A549 (cell line): ENCODE results near the gene PDX1. TPM values are rescaled to one million over a fixed set of nuclear protein-coding genes. Genes with fewer than 3 reads are reported as not detected.

ENCODE experiments used
- ATAC-seq, 2 experiments: fragments of 200-7000 bp in 1 of 2; fragments of >200 bp in 1 of 2; cut with Nextera tagmentation in 1 of 2; cut with Tn5 transposase in 1 of 2; 3 replicates each; pipeline versions ENCODE4 v1.8.0 to v1.9.1; 2018 to 2020; ENCODE audit warnings: mild to moderate bottlenecking in 1 of 2, moderate library complexity in 1 of 2
- CTCF ChIA-PET: fragments of 300-600 bp; sonication (Branson Sonifier 250); formaldehyde crosslinking; extraction: SDS; loops from one replicate; lab custom pipeline; 2021; ENCODE audit warnings: antibody characterized with exemption, inconsistent platforms; lab: Yijun Ruan, JAX
- POLR2A ChIA-PET: fragments of 350-600 bp; formaldehyde crosslinking; extraction: SDS; loops from one replicate; lab custom pipeline; 2021; ENCODE audit warnings: antibody characterized with exemption, inconsistent platforms; lab: Yijun Ruan, JAX
- DNase-seq, 2 experiments: peaks; one replicate each; pipeline versions ENCODE4 v3.0.0 to v3.0.0-alpha.2; 2011 to 2016; ENCODE audit warnings: low read depth in 1 of 2, low spot score in 1 of 2
- FAIRE-seq: peaks from 2 replicates; lab custom pipeline; 2011; peaks lifted over from hg19 to GRCh38; lab: Jason Lieb, UNC
- H3K27ac ChIP-seq, 2 experiments: fragments of >200 bp; sonication (Bioruptor Twin); formaldehyde crosslinking; 3 replicates each; pipeline ENCODE4 v1.5.1; 2016 to 2017
- H3K4me1 ChIP-seq: fragments of >200 bp; sonication (Bioruptor Twin); formaldehyde crosslinking; 3 replicates; pipeline ENCODE4 v1.6.1; 2016
- H3K4me2 ChIP-seq: fragments of >200 bp; sonication (Bioruptor Twin); formaldehyde crosslinking; 3 replicates; pipeline ENCODE4 v1.6.1; 2016
- H3K4me3 ChIP-seq: fragments of >200 bp; sonication (Bioruptor Twin); formaldehyde crosslinking; 3 replicates; pipeline ENCODE4 v1.5.1; 2016
- H3K9me3 ChIP-seq: fragments of >200 bp; sonication (Bioruptor Twin); formaldehyde crosslinking; 3 replicates; pipeline ENCODE4 v1.6.1; 2016
- BHLHE40 ChIP-seq: IDR thresholded peaks from 2 replicates; pipeline ENCODE4 v1.6.1; 2012; ENCODE audit warnings: low read depth, low read length, inconsistent platforms
- CBX8 ChIP-seq: fragments of 200-600 bp; sonication (generic); IDR thresholded peaks from 2 replicates; pipeline ENCODE4 v1.6.1; 2016
- CEBPB ChIP-seq, 2 experiments: fragments of >200 bp in 1 of 2; sonication (Bioruptor Twin) in 1 of 2; formaldehyde crosslinking in 1 of 2; IDR thresholded peaks; 2 replicates each; pipeline ENCODE4 v1.6.1; 2012 to 2016
- CHD4 ChIP-seq: fragments of 200-600 bp; sonication (generic); IDR thresholded peaks from 2 replicates; pipeline ENCODE4 v1.6.1; 2016; ENCODE audit warnings: antibody characterized with exemption, mild to moderate bottlenecking, borderline replicate concordance
- CTCF ChIP-seq: fragments of >200 bp; sonication (Bioruptor Twin); formaldehyde crosslinking; IDR thresholded peaks from 3 replicates; pipeline ENCODE4 v1.5.1; 2016
- ESRRA ChIP-seq: fragments of 150-350 bp; IDR thresholded peaks from 2 replicates; pipeline ENCODE4 v1.6.1; 2014; ENCODE audit warnings: mild to moderate bottlenecking, low read length, borderline replicate concordance
- FOSB ChIP-seq: fragments of 250-450 bp; sonication (Bioruptor Pico); IDR thresholded peaks from 2 replicates; pipeline ENCODE4 v1.5.0; 2020; ENCODE audit warnings: mild to moderate bottlenecking, moderate library complexity
- FOSL2 ChIP-seq, 2 experiments: fragments of 450-650 bp in 1 of 2; fragments of >200 bp in 1 of 2; sonication (Bioruptor Twin) in 1 of 2; formaldehyde crosslinking; IDR thresholded peaks; 2 replicates each; pipeline versions ENCODE4 v1.5.0 to v1.6.1; 2016 to 2020; ENCODE audit warnings: mild to moderate bottlenecking in 1 of 2, moderate library complexity in 1 of 2
- HDAC2 ChIP-seq: fragments of 200-600 bp; sonication (generic); IDR thresholded peaks from 2 replicates; pipeline ENCODE4 v1.6.1; 2016
- HES2 ChIP-seq: fragments of >200 bp; sonication (Bioruptor Twin); formaldehyde crosslinking; IDR thresholded peaks from 2 replicates; pipeline ENCODE4 v1.6.1; 2016
- HEYL ChIP-seq: fragments of 250-450 bp; sonication (Bioruptor Pico); IDR thresholded peaks from 2 replicates; pipeline ENCODE4 v1.8.0; 2021; ENCODE audit warnings: mild to moderate bottlenecking, moderate library complexity
- HMGXB4 ChIP-seq: fragments of 250-450 bp; sonication (Bioruptor Pico); IDR thresholded peaks from 2 replicates; pipeline ENCODE4 v1.5.0; 2021; ENCODE audit warnings: mild to moderate bottlenecking, moderate library complexity, borderline replicate concordance
- HOXA7 ChIP-seq: fragments of 250-450 bp; sonication (Bioruptor Pico); IDR thresholded peaks from 2 replicates; pipeline ENCODE4 v1.5.0; 2020; ENCODE audit warnings: mild to moderate bottlenecking, moderate library complexity
- HOXB5 ChIP-seq: fragments of 250-450 bp; sonication (Bioruptor Pico); IDR thresholded peaks from 2 replicates; pipeline ENCODE4 v1.5.0; 2020; ENCODE audit warnings: mild to moderate bottlenecking, moderate library complexity
- JUN ChIP-seq, 2 experiments: fragments of >200 bp; sonication (Bioruptor Twin); formaldehyde crosslinking; IDR thresholded peaks; 2 replicates in 1 of 2; 3 replicates in 1 of 2; pipeline ENCODE4 v1.6.1; 2016 to 2017
- KDM5A ChIP-seq: fragments of 200-600 bp; sonication (generic); IDR thresholded peaks from 2 replicates; pipeline ENCODE4 v1.6.1; 2016; ENCODE audit warnings: antibody characterized with exemption, mild to moderate bottlenecking
- MAZ ChIP-seq: fragments of 150-350 bp; IDR thresholded peaks from 2 replicates; pipeline ENCODE4 v1.6.1; 2014; ENCODE audit warnings: antibody characterized with exemption, low read depth, low read length, borderline replicate concordance
- NFE2L2 ChIP-seq: fragments of 150-350 bp; conservative IDR thresholded peaks from 2 replicates; pipeline ENCODE4 v1.6.1; 2014; ENCODE audit warnings: low read length
- PHF8 ChIP-seq: fragments of 200-600 bp; sonication (generic); IDR thresholded peaks from 2 replicates; pipeline ENCODE4 v1.6.1; 2016; ENCODE audit warnings: low read depth, mild to moderate bottlenecking, antibody characterized with exemption, moderate library complexity, borderline replicate concordance
- POLR2A ChIP-seq: IDR thresholded peaks from 2 replicates; pipeline ENCODE4 v1.6.1; 2012; ENCODE audit warnings: mild to moderate bottlenecking, low read length
- RAD21 ChIP-seq, 2 experiments: fragments of >200 bp in 1 of 2; sonication (Bioruptor Twin) in 1 of 2; formaldehyde crosslinking in 1 of 2; IDR thresholded peaks in 1 of 2; conservative IDR thresholded peaks in 1 of 2; 2 replicates in 1 of 2; 3 replicates in 1 of 2; pipeline ENCODE4 v1.6.1; 2012 to 2018; ENCODE audit warnings: inconsistent platforms in 1 of 2
- RCOR1 ChIP-seq: fragments of 150-350 bp; IDR thresholded peaks from 2 replicates; pipeline ENCODE4 v1.6.1; 2014; ENCODE audit warnings: antibody characterized with exemption, low read length, low read depth
- REST ChIP-seq: fragments of 200-600 bp; sonication (generic); IDR thresholded peaks from 2 replicates; pipeline ENCODE4 v1.6.1; 2016; ENCODE audit warnings: antibody characterized with exemption, mild to moderate bottlenecking, moderate library complexity
- RNF2 ChIP-seq: fragments of 200-600 bp; sonication (generic); IDR thresholded peaks from 2 replicates; pipeline ENCODE4 v1.6.1; 2016; ENCODE audit warnings: low read depth, mild to moderate bottlenecking, antibody characterized with exemption, moderate library complexity, borderline replicate concordance
- SREBF2 ChIP-seq: fragments of 450-650 bp; IDR thresholded peaks from 2 replicates; pipeline ENCODE4 v1.6.1; 2014; ENCODE audit warnings: mild to moderate bottlenecking, moderate library complexity
- TP53 ChIP-seq: fragments of 250-450 bp; sonication (Bioruptor Pico); IDR thresholded peaks from 2 replicates; pipeline ENCODE4 v1.5.0; 2021; ENCODE audit warnings: mild to moderate bottlenecking, moderate library complexity
- ZFP36 ChIP-seq: fragments of 450-650 bp; IDR thresholded peaks from 2 replicates; pipeline ENCODE4 v1.6.1; 2014; ENCODE audit warnings: borderline replicate concordance; ENCODE audit not compliant: partially characterized antibody
- ZNF302 ChIP-seq: fragments of 250-450 bp; sonication (Bioruptor Pico); IDR thresholded peaks from 2 replicates; pipeline ENCODE4 v1.9.0; 2021; ENCODE audit warnings: inconsistent platforms, mild to moderate bottlenecking, moderate library complexity
- ZSCAN20 ChIP-seq: fragments of 250-450 bp; sonication (Bioruptor Pico); IDR thresholded peaks from 2 replicates; pipeline ENCODE4 v1.8.0; 2022; ENCODE audit warnings: mild to moderate bottlenecking, moderate library complexity
- WGBS: methylation state at CpG from one replicate; pipeline ENCODE4 v1.1.6; 2017; ENCODE audit errors: missing lambda C conversion rate; 5-methylcytosine and 5-hydroxymethylcytosine counted together
- polyA plus RNA-seq, 4 experiments: library from polyadenylated mRNA; depleted of rRNA in 3 of 4; stranded (reverse); fragments of >200 nt; fragmentation: RNase III in 1 of 4; extraction: RNeasy Plus Mini Kit Qiagen cat#74134 plus additional on column Dnase treatment in 1 of 4; gene quantifications; 2 replicates in 3 of 4; 3 replicates in 1 of 4; pipeline ENCODE4 v1.2.3, GENCODE V29; 2011 to 2017

Gene PDX1
- polyA plus RNA-seq, 2 of the 4 experiments (the other 2 are of a cell fraction) = 0.04 to 0.06 TPM

- ChIA-PET POLR2A (no interaction called here), CTCF (interaction anchor here (0.6 to 6.3 kb wide), 7 partner anchors 12 to 932 kb away, joined by 3 to 32 read pairs (median 5); no protein-coding TSS in a partner anchor)
- TF ChIP-seq TP53 (CRISPR knock-in tag) = no peak
- no peak for TF ChIP-seq ESRRA
- TF ChIP-seq MAZ = no peak
- TF ChIP-seq RNF2 = no peak
- TF ChIP-seq ZNF302 (CRISPR knock-in tag) = no peak
- TF ChIP-seq HOXB5 (CRISPR knock-in tag) = no peak
- no peak for TF ChIP-seq SREBF2
- TF ChIP-seq CBX8 = no peak
- no peak for TF ChIP-seq RAD21 (conservative IDR thresholded peaks at IDR 0.05 in 1 of 2, IDR thresholded peaks at IDR 0.05 in 1 of 2)
- TF ChIP-seq PHF8 = no peak
- no peak for TF ChIP-seq HOXA7 (CRISPR knock-in tag)
- no peak for TF ChIP-seq ZFP36
- TF ChIP-seq FOSB = no peak
- no peak for TF ChIP-seq FOSL2 (IDR thresholded peaks at IDR 0.05)
- TF ChIP-seq FOSL2 (CRISPR knock-in tag; IDR thresholded peaks at IDR 0.05) = no peak
- TF ChIP-seq BHLHE40 = no peak
- Histone ChIP-seq H3K4me1 (no peaks in the 10 kb centered on the region), H3K4me3 (no peak overlapping the region), H3K9me3 (no peaks in the 10 kb centered on the region), H3K4me2 (no peak overlapping the region), H3K27ac (no peak overlapping the region)
- DNase-seq = no peak
- FAIRE-seq = no peak
- no peak for ATAC-seq
- whole genome bisulfite sequencing = 95% methylated on average over 41 of the region's 53 CpGs
Measured at GRCh38 chr13:27970382-27971235, 50.8 kb downstream of the PDX1 start.

- 84% methylated on average over 13 of the region's 13 CpGs for WGBS
- ChIA-PET CTCF (interaction anchor here (0.6 to 6.3 kb wide), 4 partner anchors 12 to 931 kb away, joined by 3 to 32 read pairs (median 18); no protein-coding TSS in a partner anchor), POLR2A (no interaction called here)
- no peak overlapping the region for H3K4me2 ChIP-seq
- no peak for DNase-seq
- no peak overlapping the region for H3K27ac ChIP-seq
- H3K4me3 ChIP-seq = no peak overlapping the region
- no peaks in the 10 kb centered on the region for H3K4me1 ChIP-seq
- ATAC-seq = no peak
- no peak for FAIRE-seq
- no peaks in the 10 kb centered on the region for H3K9me3 ChIP-seq
- no peak for TF ChIP-seq HES2
- no peak for TF ChIP-seq POLR2A
- no peak for TF ChIP-seq ZSCAN20 (CRISPR knock-in tag)
- no peak for TF ChIP-seq RCOR1
- no peak for TF ChIP-seq HDAC2
- no peak for TF ChIP-seq HEYL
- no peak for TF ChIP-seq JUN (IDR thresholded peaks at IDR 0.05)
- no peak for TF ChIP-seq CHD4
- no peak for TF ChIP-seq ZFP36
- no peak for TF ChIP-seq HMGXB4 (CRISPR knock-in tag)
- no peak for TF ChIP-seq KDM5A
- TF ChIP-seq CTCF = no peak
- TF ChIP-seq REST = no peak
- TF ChIP-seq CEBPB (IDR thresholded peaks at IDR 0.05) = no peak
- no peak for TF ChIP-seq NFE2L2
Measured at GRCh38 chr13:27971236-27971645, 51.4 kb downstream of the PDX1 start.
